HG02870 (cell line): Measurements from ENCODE around the gene NOTCH3.
A peak's percentile ranks its signal among the peaks of the same experiment; 100 is the strongest.

Source experiments
- ATAC-seq: cut with Tn5 transposase; IDR thresholded peaks from one replicate; pipeline ENCODE4 v1.9.1; 2021; ENCODE audit warnings: mild to moderate bottlenecking, moderate library complexity; ENCODE audit not compliant: unreplicated experiment

NOTCH3 gene

GRCh38 chr19:15237759-15238638 lies 37.2 kb upstream of the NOTCH3 start:
- no peak for ATAC-seq

- ATAC-seq = no peak
Measured at GRCh38 chr19:15236886-15237285, 36.1 kb upstream of the NOTCH3 start.

GRCh38 chr19:15235781-15236180 lies 35.0 kb upstream of the NOTCH3 start:
- no peak for ATAC-seq

- no peak for ATAC-seq
Measured at GRCh38 chr19:15234431-15235130, 33.8 kb upstream of the NOTCH3 start.

- no peak for ATAC-seq
Measured at GRCh38 chr19:15231271-15231670, 30.5 kb upstream of the NOTCH3 start.

- no peak for ATAC-seq
Measured at GRCh38 chr19:15227261-15227660, 26.5 kb upstream of the NOTCH3 start.

- ATAC-seq = no peak
Measured at GRCh38 chr19:15225760-15226159, 25.0 kb upstream of the NOTCH3 start.

- no peak for ATAC-seq
Measured at GRCh38 chr19:15223649-15224361, 23.0 kb upstream of the NOTCH3 start.

- peak; percentile 71 for ATAC-seq
Measured at GRCh38 chr19:15222738-15223648, 22.2 kb upstream of the NOTCH3 start.

- ATAC-seq = no peak
Measured at GRCh38 chr19:15220833-15221232, 20.0 kb upstream of the NOTCH3 start.

- ATAC-seq = no peak
Measured at GRCh38 chr19:15218501-15218900, 17.7 kb upstream of the NOTCH3 start.

- no peak for ATAC-seq
Measured at GRCh38 chr19:15216363-15216762, 15.6 kb upstream of the NOTCH3 start.

- ATAC-seq = no peak
Measured at GRCh38 chr19:15213715-15214381, 13.1 kb upstream of the NOTCH3 start.

- no peak for ATAC-seq
Measured at GRCh38 chr19:15212711-15213110, 11.9 kb upstream of the NOTCH3 start.

GRCh38 chr19:15210323-15210781 lies 9.6 kb upstream of the NOTCH3 start:
- ATAC-seq = no peak

- no peak for ATAC-seq
Measured at GRCh38 chr19:15201374-15202023, 704 bp upstream of the NOTCH3 start.

GRCh38 chr19:15199661-15200552 lies 888 bp downstream of the NOTCH3 start:
- no peak for ATAC-seq

GRCh38 chr19:15198951-15199660 lies 1.7 kb downstream of the NOTCH3 start:
- no peak for ATAC-seq
